Measurements from ENCODE around the gene INSIG1.
A peak's percentile ranks its signal among the peaks of the same experiment; 100 is the strongest.

Gene INSIG1

DNA sequence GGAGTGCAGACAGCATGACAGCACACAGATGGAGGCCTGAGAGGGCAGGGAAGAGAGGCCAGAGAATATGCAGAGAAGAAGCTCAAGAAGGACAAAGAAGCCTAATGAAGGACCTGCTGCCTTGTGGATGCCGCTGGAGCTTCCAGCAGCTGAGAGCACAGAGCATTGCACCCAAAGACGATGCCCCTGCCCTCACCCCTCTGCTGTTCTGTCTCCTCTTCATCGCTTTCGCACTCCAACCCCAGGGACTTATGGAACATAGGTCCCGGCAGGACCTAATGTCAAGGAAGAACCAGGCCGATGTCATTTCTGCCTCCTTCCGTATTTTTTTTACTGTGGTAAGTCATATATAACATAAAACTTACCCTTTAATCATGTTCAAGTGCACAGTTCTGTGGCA, 12.3 kb upstream of the INSIG1 start:
- no peak for DNase-seq (ENCODE audit: low spot score)

- no peak for DNase-seq (ENCODE audit: low spot score)
Observed at GRCh38 chr7:155285833-155286232, 11.8 kb upstream of the INSIG1 start.

- no peak for DNase-seq (ENCODE audit: low spot score)
Observed at GRCh38 chr7:155286686-155287085, 11.0 kb upstream of the INSIG1 start.

DNA sequence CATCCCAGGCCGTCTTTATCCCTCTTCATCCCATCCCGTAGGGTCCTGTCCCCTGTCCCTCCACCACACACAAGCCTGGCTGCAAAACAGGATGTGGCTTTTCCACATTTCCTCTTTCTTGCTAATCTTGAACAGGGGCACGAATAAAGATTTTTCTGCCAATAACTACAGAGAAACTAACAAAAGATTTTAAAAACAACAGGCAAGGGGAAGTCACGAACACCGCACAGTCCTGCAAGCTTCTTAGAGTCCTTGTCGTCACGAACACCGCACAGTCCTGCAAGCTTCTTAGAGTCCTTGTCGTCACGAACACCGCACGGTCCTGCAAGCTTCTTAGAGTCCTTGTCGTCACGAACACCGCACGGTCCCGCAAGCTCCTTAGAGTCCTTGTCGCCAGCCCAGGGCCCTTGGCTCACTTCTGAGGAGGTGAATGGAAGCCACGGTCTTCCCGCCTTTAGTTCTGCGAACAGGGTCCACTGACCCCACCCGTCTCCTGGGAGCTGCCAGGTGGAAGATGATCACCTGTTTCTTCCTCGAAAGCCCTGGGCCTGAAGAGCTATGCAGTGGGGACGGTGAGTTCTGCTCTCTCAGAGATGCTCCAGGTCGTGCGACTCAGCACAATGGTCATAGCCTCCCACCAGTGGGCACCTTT, 10.3 kb upstream of the INSIG1 start:
- no peak for DNase-seq (ENCODE audit: low spot score)

DNA sequence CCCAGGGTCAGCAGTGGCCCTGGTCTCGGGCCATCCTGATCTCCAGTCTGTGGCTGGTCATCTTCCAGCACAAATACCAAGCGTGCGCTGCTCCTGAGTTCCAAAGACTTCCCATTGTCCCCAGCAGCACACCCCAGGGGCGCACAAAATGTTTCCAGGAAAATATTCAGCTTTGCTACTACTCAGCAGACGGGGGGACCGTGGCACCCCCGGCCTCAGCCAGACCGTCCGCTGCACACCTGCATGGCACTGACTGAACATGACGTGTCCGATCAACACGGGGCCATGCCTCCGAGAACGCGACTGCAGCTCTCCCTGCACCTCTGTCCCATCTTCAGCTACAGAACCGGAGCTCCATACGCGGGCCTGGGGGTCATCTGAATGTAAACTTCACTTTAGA, 9.6 kb upstream of the INSIG1 start:
- DNase-seq (ENCODE audit: low spot score) = no peak

GRCh38 chr7:155289107-155289506, 8.6 kb upstream of the INSIG1 start:
- no peak for DNase-seq (ENCODE audit: low spot score)

DNA sequence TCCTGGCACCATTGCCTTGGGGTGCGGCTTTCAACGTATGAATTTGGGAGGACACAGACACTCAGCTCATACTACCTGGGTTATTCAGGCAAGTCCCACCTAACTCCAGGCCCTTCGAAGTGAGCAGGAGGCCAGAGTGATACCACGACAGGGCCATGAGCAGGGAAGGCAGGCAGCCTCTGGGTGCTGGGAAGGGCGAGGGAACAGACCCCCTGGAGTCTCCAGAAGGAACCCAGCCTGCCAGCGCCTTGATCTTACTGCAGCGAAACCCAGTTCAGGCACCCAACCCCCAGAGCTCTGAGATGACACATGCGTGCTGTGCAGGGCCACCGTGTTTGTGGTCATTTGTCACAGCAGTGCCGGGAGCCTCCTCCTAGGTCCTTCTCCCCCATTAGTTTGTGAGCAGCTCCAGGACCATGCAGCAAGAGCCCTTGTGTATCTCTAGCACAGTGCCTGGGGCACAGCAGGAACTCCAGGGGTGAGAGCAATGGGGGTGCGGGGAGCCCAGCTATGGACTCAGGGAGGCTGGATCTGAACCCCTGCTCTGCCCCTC, 7.7 kb upstream of the INSIG1 start:
- no peak for DNase-seq (ENCODE audit: low spot score)

DNA sequence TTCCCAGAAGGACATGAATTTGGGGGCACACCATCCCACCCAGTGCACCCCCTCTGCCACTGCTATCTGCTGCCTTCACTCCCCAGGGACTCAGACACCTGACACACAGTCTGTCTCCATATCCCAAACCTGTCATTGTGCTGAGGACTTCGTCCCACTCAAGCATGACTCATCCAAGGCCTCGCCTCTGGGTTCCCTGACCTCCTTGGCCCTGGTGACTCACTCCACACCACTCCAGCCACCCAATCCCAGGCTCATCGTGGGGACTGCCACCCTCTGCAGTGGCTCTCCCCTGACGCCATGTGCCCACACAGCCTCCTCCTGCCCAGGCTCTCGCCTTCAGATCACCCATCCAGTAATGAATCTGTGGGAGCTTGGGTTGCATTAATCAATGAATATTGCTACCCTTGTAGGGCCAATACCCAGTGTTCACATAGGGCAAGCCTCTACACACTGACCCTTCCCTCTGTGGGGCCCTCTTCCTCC, 6.6 kb upstream of the INSIG1 start:
- DNase-seq (ENCODE audit: low spot score) = peak; percentile 68

GRCh38 chr7:155291729-155292128, 5.9 kb upstream of the INSIG1 start:
- no peak for DNase-seq (ENCODE audit: low spot score)

DNA sequence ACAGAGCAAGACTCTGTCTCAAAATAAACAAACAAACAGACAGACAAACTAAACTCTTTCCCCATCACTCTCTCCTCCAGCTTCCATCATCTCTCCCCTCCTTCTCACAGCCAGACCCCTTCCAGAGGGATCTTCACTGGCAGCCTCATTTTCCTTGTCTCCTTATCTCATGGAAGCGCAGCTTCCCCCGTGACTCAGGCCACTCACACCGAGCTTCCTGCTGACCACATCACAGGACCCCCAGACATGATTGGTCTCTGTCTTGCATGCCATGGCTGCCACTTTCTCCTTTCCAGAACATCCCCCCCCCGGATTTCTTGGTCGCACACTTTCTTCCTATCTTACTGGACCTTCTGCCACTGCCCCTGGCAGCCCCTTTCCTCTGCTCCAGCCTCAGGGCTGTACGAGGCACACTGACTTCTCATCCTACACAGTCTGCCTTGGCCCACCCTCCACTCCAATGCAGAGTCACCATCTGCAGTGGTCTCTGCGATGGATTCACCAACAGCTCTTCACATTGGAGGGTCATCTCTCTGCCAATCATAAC, 4.9 kb upstream of the INSIG1 start:
- DNase-seq (ENCODE audit: low spot score) = no peak

DNA sequence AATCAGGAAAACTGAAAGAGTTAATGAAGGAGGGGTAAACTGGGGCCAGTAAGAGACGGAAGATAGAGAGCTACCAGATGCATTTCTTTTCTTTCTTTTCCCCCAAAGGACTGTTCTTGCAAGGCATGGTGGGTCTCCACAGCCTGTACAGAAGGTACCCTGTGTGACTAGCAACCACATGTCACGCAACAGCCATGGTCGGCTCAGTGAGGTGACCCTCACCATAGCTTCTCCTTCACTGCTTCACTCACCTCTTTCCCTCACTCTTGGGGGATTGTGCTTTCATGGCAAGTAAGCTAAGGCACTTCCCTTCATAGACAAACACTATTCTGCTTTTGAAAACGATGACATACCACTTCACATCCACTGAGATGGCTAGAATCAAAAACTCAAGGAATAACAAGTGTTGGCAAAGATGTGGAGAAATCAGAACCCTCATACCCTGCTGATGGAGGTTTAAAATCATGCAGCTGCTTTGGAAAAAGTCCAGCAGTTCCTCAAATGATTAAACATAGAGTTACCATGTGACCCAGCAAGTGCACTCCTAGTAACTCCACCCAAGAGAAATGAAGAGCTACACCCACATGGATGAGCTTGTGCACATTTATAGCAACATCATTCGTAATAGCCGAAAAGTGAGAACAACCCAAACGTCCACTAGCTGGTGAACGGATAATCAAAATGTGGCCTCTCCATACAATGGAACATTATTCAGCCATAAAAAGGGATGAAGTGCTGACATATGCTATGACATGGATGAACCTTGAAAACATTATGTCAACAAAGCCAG, 3.8 kb upstream of the INSIG1 start:
- no peak for DNase-seq (ENCODE audit: low spot score)

DNA sequence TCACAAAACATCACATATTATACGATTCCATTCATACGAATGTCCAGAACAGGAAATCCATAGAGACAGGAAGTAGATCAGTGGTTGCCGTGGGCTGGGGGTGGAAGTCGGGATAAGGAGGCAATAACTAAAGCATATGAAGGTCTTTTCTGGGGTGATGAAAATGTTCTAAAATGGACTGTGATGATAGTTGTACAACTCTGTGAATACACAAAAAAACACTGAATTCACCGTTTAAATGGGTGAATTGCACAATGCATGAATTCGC, 3.2 kb upstream of the INSIG1 start:
- no peak for DNase-seq (ENCODE audit: low spot score)

DNA sequence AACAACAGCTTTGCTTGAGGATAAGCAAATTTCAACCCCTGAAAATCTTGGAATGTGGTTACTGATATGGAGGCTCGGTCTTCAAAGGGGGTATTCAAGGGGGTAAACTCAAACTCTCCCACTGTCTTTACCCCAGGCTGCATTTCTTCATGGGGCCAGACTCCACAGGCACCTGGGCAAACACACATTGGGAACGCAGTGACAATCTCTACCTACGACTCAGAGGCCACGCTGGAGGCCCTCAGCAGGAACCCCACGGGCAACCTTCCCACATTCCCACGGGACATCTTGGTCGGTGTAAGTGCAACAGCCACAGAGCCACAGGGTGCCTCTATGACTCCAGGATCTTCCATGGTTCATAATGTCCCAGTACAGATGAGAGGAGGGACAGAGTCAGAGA, 2.2 kb upstream of the INSIG1 start:
- no peak for DNase-seq (ENCODE audit: low spot score)

GRCh38 chr7:155296006-155296787, 1.5 kb upstream of the INSIG1 start:
- no peak for DNase-seq (ENCODE audit: low spot score)

GRCh38 chr7:155296788-155297516, 726 bp upstream of the INSIG1 start:
- DNase-seq (ENCODE audit: low spot score) = peak; percentile 78

- DNase-seq (ENCODE audit: low spot score) = peak; percentile 33
Observed at GRCh38 chr7:155298288-155298833, 683 bp downstream of the INSIG1 start.

DNA sequence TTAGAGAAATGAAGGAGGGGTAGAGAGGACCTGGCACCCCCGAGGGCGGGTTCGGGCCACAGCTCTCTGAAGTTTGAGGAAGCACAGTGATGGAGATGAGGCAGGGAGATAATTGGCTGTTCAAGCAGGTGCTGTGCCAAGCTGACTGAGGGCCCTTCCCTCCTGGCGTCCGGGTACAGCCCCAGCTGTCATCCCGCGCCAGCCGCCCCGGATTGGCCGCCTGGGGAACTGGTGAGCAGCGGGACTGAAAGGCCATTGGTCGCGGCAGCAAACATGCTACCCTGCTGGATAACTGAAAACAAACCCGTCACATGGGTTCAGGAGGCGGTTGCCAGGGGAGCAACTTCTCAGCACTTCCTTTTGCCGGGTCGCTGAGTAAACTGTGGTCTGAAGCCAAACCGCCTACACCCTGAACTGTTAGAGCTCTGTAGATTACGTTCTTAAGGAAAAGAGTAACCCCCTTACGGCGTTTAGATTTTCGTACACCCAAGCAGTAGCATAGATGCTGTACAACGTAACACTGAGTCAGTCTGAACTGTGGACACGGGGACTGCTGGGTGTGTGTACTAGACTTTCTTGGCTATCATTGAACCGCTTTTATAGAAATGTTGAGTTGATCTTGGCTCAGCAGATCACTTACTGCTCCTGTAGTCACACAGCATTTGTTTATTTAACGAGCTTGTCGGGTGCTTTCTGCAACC, 1.3 kb downstream of the INSIG1 start:
- peak; percentile 95 for DNase-seq (ENCODE audit: low spot score)

DNA sequence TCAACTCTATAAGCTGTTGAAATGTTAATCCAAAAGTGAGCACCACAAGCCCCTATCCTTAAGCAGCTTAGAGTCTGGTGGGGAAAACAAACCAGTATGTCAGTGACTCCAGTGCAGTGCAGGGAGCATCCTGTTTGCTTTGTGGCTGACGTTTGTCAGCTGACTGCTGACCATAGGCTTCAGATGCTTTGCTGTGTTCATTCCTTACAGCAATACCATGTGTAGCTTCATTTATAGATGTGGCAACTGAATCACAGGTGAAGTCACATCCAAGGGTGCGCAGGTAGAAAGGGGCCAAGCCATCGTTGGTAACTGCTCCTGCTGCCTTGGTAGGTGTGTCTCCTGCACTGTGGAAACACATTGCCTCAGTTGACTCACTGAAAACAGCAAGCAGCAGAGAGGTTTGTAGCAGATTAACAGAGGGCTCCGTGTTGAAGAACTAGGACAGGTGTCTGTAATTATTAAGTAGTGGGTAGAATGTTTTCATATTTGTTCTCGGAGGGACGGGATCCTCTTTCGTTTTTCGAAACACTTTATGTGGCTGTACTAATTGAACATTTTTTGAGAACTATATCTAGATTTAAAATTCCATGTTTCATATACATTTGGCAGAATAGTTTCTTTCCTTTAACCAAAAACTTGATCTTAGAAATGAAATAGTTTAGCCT, 2.0 kb downstream of the INSIG1 start:
- DNase-seq (ENCODE audit: low spot score) = peak; percentile 30

DNA sequence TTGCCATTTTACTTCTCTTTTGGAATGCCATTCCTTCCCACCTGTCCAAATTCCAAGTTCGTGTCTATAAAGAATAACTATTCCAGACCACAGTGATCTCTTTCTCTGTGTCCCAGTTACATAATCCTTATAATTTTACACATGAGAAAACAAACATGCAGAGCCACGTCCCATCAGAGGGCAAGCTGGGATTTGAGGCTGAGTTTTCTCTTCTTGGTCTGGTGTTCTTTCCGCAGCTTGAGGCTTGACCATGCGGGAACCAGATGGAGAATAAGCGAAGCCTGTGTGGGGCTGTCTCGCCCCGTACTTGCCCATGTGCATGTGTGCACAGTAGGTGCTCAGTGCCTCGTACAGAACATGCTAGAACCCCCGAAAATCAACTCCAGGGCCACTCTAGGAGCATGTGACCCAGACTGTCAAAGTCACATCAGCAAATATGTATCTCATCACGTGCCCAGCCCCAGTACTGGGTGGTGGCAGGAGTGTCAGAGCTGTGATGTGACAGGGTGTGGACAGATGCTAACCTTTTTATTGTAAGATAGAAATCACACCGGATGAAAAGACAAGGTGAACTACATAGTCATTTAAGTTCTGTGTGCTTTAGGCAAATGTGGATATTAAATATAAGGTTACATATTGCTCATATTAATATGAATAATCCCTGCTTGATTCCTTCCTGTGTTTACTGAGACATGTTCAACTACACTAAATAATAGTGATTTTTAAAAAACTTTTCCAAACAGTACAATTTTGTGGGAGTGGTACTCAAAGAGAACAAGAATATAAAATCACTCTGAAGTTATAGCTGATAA, 3.2 kb downstream of the INSIG1 start:
- no peak for DNase-seq (ENCODE audit: low spot score)

All from AG08396 (cell line).